Gastrocnemius medialis (tissue), 4 donors: ENCODE results near the gene SSTR5.

Experiments
- POLR2A ChIP-seq, 2 donors: fragments of 450-650 bp; IDR thresholded peaks; one replicate each; pipeline ENCODE4 v1.6.1; 2017; ENCODE audit warnings: antibody characterized with exemption in 2 of 2, mild to moderate bottlenecking in 2 of 2, moderate library complexity in 2 of 2
- TF ChIP-seq, protein P1 (sequence below), 5 experiments: fragments of 450-650 bp in 3 of 5; fragments of 200-600 bp in 2 of 5; sonication (generic) in 2 of 5; IDR thresholded peaks in 4 of 5; conservative IDR thresholded peaks in 1 of 5; 1 replicate in 4 of 5; 2 replicates in 1 of 5; pipeline ENCODE4 v1.5.1; 2016 to 2019; ENCODE audit warnings: antibody characterized with exemption in 5 of 5, mild to moderate bottlenecking in 3 of 5, moderate library complexity in 3 of 5

DNA sequence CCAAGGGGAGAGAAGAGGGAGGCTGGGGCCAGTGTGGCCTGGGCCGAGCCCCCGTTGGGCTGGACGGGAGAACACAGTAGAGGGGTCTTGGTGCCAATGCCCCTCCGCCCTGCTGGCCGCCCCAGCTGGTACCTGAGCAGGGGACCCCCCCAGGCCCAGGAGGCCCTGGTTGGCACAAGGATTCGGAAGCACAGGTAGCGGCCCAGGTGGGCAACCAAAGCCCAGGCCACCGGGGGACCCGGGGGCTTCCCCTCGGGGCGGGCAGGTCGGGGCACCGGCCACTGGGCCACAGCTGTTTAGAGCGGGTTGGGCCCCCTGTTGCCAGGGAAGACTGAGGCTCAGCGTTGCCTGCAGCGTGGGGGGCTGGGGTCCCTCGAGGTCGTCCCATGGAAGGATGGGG, 51.7 kb downstream of the SSTR5 start:
- TF ChIP-seq, protein P1, sequence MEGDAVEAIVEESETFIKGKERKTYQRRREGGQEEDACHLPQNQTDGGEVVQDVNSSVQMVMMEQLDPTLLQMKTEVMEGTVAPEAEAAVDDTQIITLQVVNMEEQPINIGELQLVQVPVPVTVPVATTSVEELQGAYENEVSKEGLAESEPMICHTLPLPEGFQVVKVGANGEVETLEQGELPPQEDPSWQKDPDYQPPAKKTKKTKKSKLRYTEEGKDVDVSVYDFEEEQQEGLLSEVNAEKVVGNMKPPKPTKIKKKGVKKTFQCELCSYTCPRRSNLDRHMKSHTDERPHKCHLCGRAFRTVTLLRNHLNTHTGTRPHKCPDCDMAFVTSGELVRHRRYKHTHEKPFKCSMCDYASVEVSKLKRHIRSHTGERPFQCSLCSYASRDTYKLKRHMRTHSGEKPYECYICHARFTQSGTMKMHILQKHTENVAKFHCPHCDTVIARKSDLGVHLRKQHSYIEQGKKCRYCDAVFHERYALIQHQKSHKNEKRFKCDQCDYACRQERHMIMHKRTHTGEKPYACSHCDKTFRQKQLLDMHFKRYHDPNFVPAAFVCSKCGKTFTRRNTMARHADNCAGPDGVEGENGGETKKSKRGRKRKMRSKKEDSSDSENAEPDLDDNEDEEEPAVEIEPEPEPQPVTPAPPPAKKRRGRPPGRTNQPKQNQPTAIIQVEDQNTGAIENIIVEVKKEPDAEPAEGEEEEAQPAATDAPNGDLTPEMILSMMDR (IDR thresholded peaks at IDR 0.05 in 4 of 5, conservative IDR thresholded peaks at IDR 0.05 in 1 of 5): no peak
- TF ChIP-seq POLR2A (IDR thresholded peaks at IDR 0.05): no peak
